CD4-positive, alpha-beta T cell treated with Interleukin-17A for 1 hour (primary cell): ENCODE measurements around the gene PTPRN2.
"Not testable (repeated sequence)": the region's sequence is repeated elsewhere in the genome, so short reads cannot be mapped to it uniquely, and the experiment has no call there.

ENCODE experiments used
- DNase-seq: peaks from one replicate; pipeline ENCODE4 v3.0.0-alpha.2; 2020

PTPRN2 gene

GRCh38 chr7:157593541-157593940, 994.1 kb downstream of the PTPRN2 start:
- DNase-seq, result no peak

- DNase-seq, result not testable (repeated sequence)
These were observed 994.8 kb downstream of the PTPRN2 start for GRCh38 chr7:157592636-157593320.

- DNase-seq, result no peak
These were observed 997.1 kb downstream of the PTPRN2 start for GRCh38 chr7:157590526-157590925.

GRCh38 chr7:157589680-157590079, 997.9 kb downstream of the PTPRN2 start:
- no peak for DNase-seq

GRCh38 chr7:157587805-157588560, 999.6 kb downstream of the PTPRN2 start:
- DNase-seq, result no peak

- no peak for DNase-seq
These were observed 1000.4 kb downstream of the PTPRN2 start for GRCh38 chr7:157587051-157587804.

- no peak for DNase-seq
These were observed 1001.1 kb downstream of the PTPRN2 start for GRCh38 chr7:157586426-157586955.

GRCh38 chr7:157585113-157585861, 1002.3 kb downstream of the PTPRN2 start:
- peak; percentile 19 for DNase-seq

GRCh38 chr7:157584420-157584819, 1003.2 kb downstream of the PTPRN2 start:
- DNase-seq, result no peak

GRCh38 chr7:157581740-157582139, 1005.9 kb downstream of the PTPRN2 start:
- no peak for DNase-seq

- DNase-seq, result no peak
These were observed 1007.3 kb downstream of the PTPRN2 start for GRCh38 chr7:157580324-157580723.

GRCh38 chr7:157579425-157579824, 1008.2 kb downstream of the PTPRN2 start:
- no peak for DNase-seq

- DNase-seq, result no peak
These were observed 1009.8 kb downstream of the PTPRN2 start for GRCh38 chr7:157577796-157578339.

- peak; percentile 11 for DNase-seq
These were observed 1010.6 kb downstream of the PTPRN2 start for GRCh38 chr7:157577061-157577460.

GRCh38 chr7:157576415-157576814, 1011.2 kb downstream of the PTPRN2 start:
- DNase-seq, result peak; percentile 74

- DNase-seq, result peak; percentile 25
These were observed 1011.8 kb downstream of the PTPRN2 start for GRCh38 chr7:157575777-157576176.

GRCh38 chr7:157574914-157575586, 1012.6 kb downstream of the PTPRN2 start:
- DNase-seq, result no peak

GRCh38 chr7:157574120-157574825, 1013.4 kb downstream of the PTPRN2 start:
- DNase-seq, result no peak

- no peak for DNase-seq
These were observed 1014.4 kb downstream of the PTPRN2 start for GRCh38 chr7:157573244-157573643.

GRCh38 chr7:157572622-157573021, 1015.0 kb downstream of the PTPRN2 start:
- DNase-seq, result no peak
